ENCODE data around the gene RLBP1.

DNA sequence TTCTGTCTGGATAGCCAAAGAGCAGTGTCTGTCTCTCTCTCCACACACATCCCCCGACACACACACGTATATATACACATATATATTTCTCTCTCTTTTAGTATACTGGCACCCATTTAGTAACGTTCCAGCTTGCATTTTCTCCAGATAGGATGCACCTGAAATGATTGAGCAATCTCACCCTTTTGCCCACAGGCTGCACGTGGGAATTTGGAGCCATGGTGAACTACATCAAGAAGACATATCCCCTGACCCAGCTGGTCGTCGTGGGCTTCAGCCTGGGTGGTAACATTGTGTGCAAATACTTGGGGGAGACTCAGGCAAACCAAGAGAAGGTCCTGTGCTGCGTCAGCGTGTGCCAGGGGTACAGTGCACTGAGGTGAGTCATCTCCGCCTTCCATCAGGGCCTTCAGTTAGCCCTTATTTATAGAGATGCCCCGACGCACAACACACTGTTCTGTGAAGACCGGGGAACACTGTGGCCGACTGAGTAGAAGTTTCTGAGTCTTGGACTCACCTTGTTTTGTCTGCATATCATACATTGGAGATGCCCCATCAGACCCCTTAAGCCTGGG, 45.7 kb downstream of the RLBP1 start:
- TF ChIP-seq, protein P1, sequence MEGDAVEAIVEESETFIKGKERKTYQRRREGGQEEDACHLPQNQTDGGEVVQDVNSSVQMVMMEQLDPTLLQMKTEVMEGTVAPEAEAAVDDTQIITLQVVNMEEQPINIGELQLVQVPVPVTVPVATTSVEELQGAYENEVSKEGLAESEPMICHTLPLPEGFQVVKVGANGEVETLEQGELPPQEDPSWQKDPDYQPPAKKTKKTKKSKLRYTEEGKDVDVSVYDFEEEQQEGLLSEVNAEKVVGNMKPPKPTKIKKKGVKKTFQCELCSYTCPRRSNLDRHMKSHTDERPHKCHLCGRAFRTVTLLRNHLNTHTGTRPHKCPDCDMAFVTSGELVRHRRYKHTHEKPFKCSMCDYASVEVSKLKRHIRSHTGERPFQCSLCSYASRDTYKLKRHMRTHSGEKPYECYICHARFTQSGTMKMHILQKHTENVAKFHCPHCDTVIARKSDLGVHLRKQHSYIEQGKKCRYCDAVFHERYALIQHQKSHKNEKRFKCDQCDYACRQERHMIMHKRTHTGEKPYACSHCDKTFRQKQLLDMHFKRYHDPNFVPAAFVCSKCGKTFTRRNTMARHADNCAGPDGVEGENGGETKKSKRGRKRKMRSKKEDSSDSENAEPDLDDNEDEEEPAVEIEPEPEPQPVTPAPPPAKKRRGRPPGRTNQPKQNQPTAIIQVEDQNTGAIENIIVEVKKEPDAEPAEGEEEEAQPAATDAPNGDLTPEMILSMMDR (conservative IDR thresholded peaks at IDR 0.05), result no peak
- TF ChIP-seq EZH2 (IDR thresholded peaks at IDR 0.05; ENCODE audit: low read depth), result no peak
